GM12878 (cell line): ENCODE results near the gene FARS2. TPM values are rescaled to one million over a fixed set of nuclear protein-coding genes. Genes with fewer than 3 reads are reported as not detected.

Experiments used
- ATAC-seq: fragments of 200-7000 bp; cut with Tn5 transposase; 3 replicates; pipeline ENCODE4 v1.9.1; 2020; ENCODE audit warnings: mild to moderate bottlenecking, moderate library complexity
- BruUV-seq: library from RNA; stranded (reverse); fragments of 400-500 nt; replicated peaks from 2 replicates; lab custom pipeline; 2021; lab: Mats Ljungman, UMichigan
- CTCF ChIA-PET: fragments of 300-600 bp; sonication (Branson Sonifier 250); formaldehyde crosslinking; extraction: SDS; loops from one replicate; lab custom pipeline; 2021; ENCODE audit warnings: inconsistent platforms; lab: Yijun Ruan, JAX
- POLR2A ChIA-PET: fragments of 350-600 bp; formaldehyde crosslinking; extraction: SDS; loops from one replicate; lab custom pipeline; 2021; ENCODE audit warnings: inconsistent platforms; lab: Charles Lee
- RAD21 ChIA-PET: fragments of 300-600 bp; sonication (Branson Sonifier 250); formaldehyde crosslinking; loops from one replicate; lab custom pipeline; 2023; ENCODE audit warnings: antibody characterized with exemption; ENCODE audit not compliant: unreplicated experiment; lab: Charles Lee
- SMC1A ChIA-PET: fragments of 300-600 bp; sonication (Branson Sonifier 250); formaldehyde crosslinking; loops from one replicate; lab custom pipeline; 2023; ENCODE audit not compliant: unreplicated experiment, uncharacterized antibody; lab: Charles Lee
- DNase-seq: peaks from one replicate; pipeline ENCODE4 v3.0.0-alpha.2; 2011; ENCODE audit warnings: low read depth, low spot score
- FAIRE-seq: peaks from 3 replicates; lab custom pipeline; 2011; peaks lifted over from hg19 to GRCh38; lab: Jason Lieb, UNC
- H2AFZ ChIP-seq: 2 replicates; pipeline ENCODE4 v1.6.0; 2011; ENCODE audit warnings: low read depth, low read length, control low read depth; ENCODE audit not compliant: control insufficient read depth
- H3K27ac ChIP-seq: 2 replicates; pipeline ENCODE4 v1.5.1; 2011; ENCODE audit warnings: control low read depth; ENCODE audit not compliant: control insufficient read depth, insufficient read depth
- H3K27me3 ChIP-seq, 2 experiments: replicated peaks in 1 of 2; 2 replicates each; pipeline versions ENCODE4 v1.6.0 to v1.6.1; 2011; ENCODE audit warnings: low read length in 1 of 2; ENCODE audit not compliant: control insufficient read depth in 2 of 2, insufficient read depth in 2 of 2
- H3K36me3 ChIP-seq, 2 experiments: 2 replicates each; pipeline ENCODE4 v1.5.1; 2011; ENCODE audit warnings: low read length in 1 of 2; ENCODE audit not compliant: control insufficient read depth in 2 of 2, insufficient read depth in 2 of 2
- H3K4me1 ChIP-seq: 2 replicates; pipeline ENCODE4 v1.6.1; 2011; ENCODE audit warnings: mild to moderate bottlenecking, low read length, moderate library complexity, mixed read lengths; ENCODE audit not compliant: control insufficient read depth, insufficient read depth
- H3K4me2 ChIP-seq: 2 replicates; pipeline ENCODE4 v1.6.0; 2011; ENCODE audit warnings: control low read depth; ENCODE audit not compliant: control insufficient read depth, insufficient read depth
- H3K4me3 ChIP-seq: fragments of 200-600 bp; sonication (generic); 2 replicates; pipeline ENCODE4 v1.5.1; 2016
- H3K79me2 ChIP-seq: 2 replicates; pipeline ENCODE4 v1.6.0; 2011; ENCODE audit warnings: low read length; ENCODE audit not compliant: control insufficient read depth, insufficient read depth
- H3K9ac ChIP-seq: 2 replicates; pipeline ENCODE4 v1.8.0; 2011; ENCODE audit warnings: low read length, control low read depth, mixed read lengths; ENCODE audit not compliant: control insufficient read depth, insufficient read depth
- H3K9me3 ChIP-seq: replicated peaks from 3 replicates; pipeline ENCODE4 v1.5.1; 2011; ENCODE audit warnings: mild to moderate bottlenecking, low read length; ENCODE audit not compliant: control insufficient read depth, insufficient read depth
- H4K20me1 ChIP-seq: 2 replicates; pipeline ENCODE4 v1.6.0; 2011; ENCODE audit not compliant: control insufficient read depth, insufficient read depth
- ATF7 ChIP-seq: fragments of 450-650 bp; IDR thresholded peaks from 2 replicates; pipeline ENCODE4 v1.6.1; 2016; ENCODE audit warnings: low read depth, mild to moderate bottlenecking
- CEBPB ChIP-seq, 2 experiments: fragments of 150-350 bp in 1 of 2; IDR thresholded peaks; 2 replicates each; pipeline ENCODE4 v1.6.1; 2012 to 2014; ENCODE audit warnings: low read depth in 2 of 2, low read length in 2 of 2, borderline replicate concordance in 1 of 2, inconsistent platforms in 1 of 2
- EGR1 ChIP-seq, 2 experiments: IDR thresholded peaks; 1 replicate in 1 of 2; 2 replicates in 1 of 2; pipeline ENCODE4 v1.6.1; 2011 to 2012; ENCODE audit warnings: low read depth in 2 of 2, low read length in 2 of 2, borderline replicate concordance in 1 of 2, mild to moderate bottlenecking in 1 of 2, moderate library complexity in 1 of 2
- ESRRA ChIP-seq: IDR thresholded peaks from 2 replicates; pipeline ENCODE4 v1.6.1; 2012; ENCODE audit warnings: mild to moderate bottlenecking, low read length, improper control_type of control experiment
- ETV6 ChIP-seq, 2 experiments: fragments of 450-650 bp in 1 of 2; IDR thresholded peaks in 1 of 2; conservative IDR thresholded peaks in 1 of 2; 2 replicates each; pipeline ENCODE4 v1.6.1; 2014; ENCODE audit warnings: antibody characterized with exemption in 1 of 2, borderline replicate concordance in 1 of 2, low read depth in 1 of 2, mild to moderate bottlenecking in 1 of 2, moderate library complexity in 1 of 2
- HDAC2 ChIP-seq: fragments of 200-600 bp; sonication (generic); IDR thresholded peaks from 2 replicates; pipeline ENCODE4 v1.6.1; 2017
- IKZF2 ChIP-seq, 2 experiments: fragments of 450-650 bp; IDR thresholded peaks; 2 replicates each; pipeline ENCODE4 v1.6.1; 2017; ENCODE audit warnings: mild to moderate bottlenecking in 2 of 2, moderate library complexity in 2 of 2
- MTA3 ChIP-seq: IDR thresholded peaks from 2 replicates; pipeline ENCODE4 v1.6.1; 2012; ENCODE audit warnings: low read length, inconsistent platforms, borderline replicate concordance
- NFIC ChIP-seq: IDR thresholded peaks from 2 replicates; pipeline ENCODE4 v1.6.1; 2012; ENCODE audit warnings: low read depth, mild to moderate bottlenecking, inconsistent platforms, low read length, moderate library complexity
- RELB ChIP-seq: fragments of 450-650 bp; IDR thresholded peaks from 2 replicates; pipeline ENCODE4 v1.6.1; 2017; ENCODE audit warnings: low read depth, mild to moderate bottlenecking, moderate library complexity
- RUNX3 ChIP-seq: IDR thresholded peaks from 2 replicates; pipeline ENCODE4 v1.6.1; 2012; ENCODE audit warnings: low read length, inconsistent platforms
- SP1 ChIP-seq: IDR thresholded peaks from one replicate; pipeline ENCODE4 v1.6.1; 2011; ENCODE audit warnings: low read depth, low read length
- SREBF2 ChIP-seq: IDR thresholded peaks from 2 replicates; pipeline ENCODE4 v1.6.1; 2012; ENCODE audit warnings: mild to moderate bottlenecking, low read length
- SUPT20H ChIP-seq: IDR thresholded peaks from 2 replicates; pipeline ENCODE4 v1.6.1; 2011; ENCODE audit warnings: low read depth, mild to moderate bottlenecking, low read length, moderate library complexity, borderline replicate concordance; ENCODE audit not compliant: control insufficient read depth
- TCF7 ChIP-seq: IDR thresholded peaks from 2 replicates; pipeline ENCODE4 v1.6.1; 2014; ENCODE audit warnings: antibody characterized with exemption, borderline replicate concordance
- ZZZ3 ChIP-seq: IDR thresholded peaks from 2 replicates; pipeline ENCODE4 v1.6.1; 2011; ENCODE audit warnings: low read depth; ENCODE audit not compliant: control insufficient read depth, insufficient read length
- WGBS: methylation state at CpG from one replicate; pipeline ENCODE4 v1.1.6; 2016; ENCODE audit warnings: low lambda C conversion rate; ENCODE audit not compliant: insufficient replicate concordance, insufficient coverage; ENCODE audit errors: missing lambda C conversion rate; 5-methylcytosine and 5-hydroxymethylcytosine counted together
- in situ Hi-C: fragments of 300-500 bp; cut with MboI; formaldehyde crosslinking; loops from 9 replicates; pipeline ENCODE4 v1.14.3; 2018; ENCODE audit warnings: mixed read lengths
- intact Hi-C: fragments of 100-400 bp; cut with micrococcal nuclease; formaldehyde crosslinking; loops from one replicate; pipeline ENCODE4 v1.14.2; 2022; ENCODE audit not compliant: unreplicated experiment
- polyA plus RNA-seq, 11 experiments: library from polyadenylated mRNA; depleted of rRNA in 4 of 11; unstranded in 6 of 11; stranded (reverse) in 5 of 11; fragments of >200 nt; fragmentation: Nextera tagmentation in 4 of 11; fragmentation: Illumina TruSeq in 1 of 11; extraction: Ambion mirVana in 4 of 11; extraction: Trizol in 1 of 11; gene quantifications; 1 replicate in 1 of 11; 2 replicates in 10 of 11; pipeline versions ENCODE4 v1.2.1 to v1.2.3, GENCODE V29; 2011 to 2016; ENCODE audit warnings: inconsistent platforms in 2 of 11, missing spikeins in 2 of 11, low read depth in 1 of 11
- total RNA-seq, 4 experiments: library from RNA; depleted of rRNA in 3 of 4; stranded (reverse); fragments of >200 nt in 3 of 4; fragmentation: Illumina TruSeq in 1 of 4; extraction: Trizol in 1 of 4; gene quantifications; 2 replicates each; pipeline versions ENCODE4 v1.2.1 to v1.2.3, GENCODE V29; 2013 to 2021

Gene FARS2
- total and polyA plus RNA-seq, 10 of the 15 experiments (the other 5 are each of a cell fraction or from before 2014, with no cell fraction given), result 16.8 to 46.7 (median 25.6) TPM

DNA sequence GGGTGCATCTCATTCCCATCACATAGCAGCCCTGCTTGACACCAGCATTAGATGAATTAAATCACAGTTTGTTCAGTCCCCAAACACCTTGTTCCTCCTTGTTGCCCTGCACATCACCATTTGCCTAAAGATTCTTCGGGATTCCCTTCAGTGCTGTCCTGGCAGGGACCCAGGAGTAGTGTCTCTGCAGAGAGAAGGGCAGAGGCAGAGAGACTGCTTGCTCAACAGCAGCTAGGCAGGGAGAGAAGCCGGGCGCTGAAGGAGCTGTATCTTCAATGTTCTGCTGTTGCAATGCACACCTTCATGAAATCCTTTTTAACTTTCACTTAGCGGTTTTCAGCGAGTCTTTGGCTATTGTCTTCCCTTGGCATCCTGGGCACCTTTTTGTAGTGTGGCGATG is 362.9 kb downstream of the FARS2 start:
- WGBS, result 86% methylated on average over 6 of the region's 6 CpGs
- ChIA-PET SMC1A (no interaction called here), RAD21 (no interaction called here), POLR2A (no interaction called here), CTCF (no interaction called here)
- FAIRE-seq (no peak), ATAC-seq (no peak), DNase-seq (no peak)
- in situ Hi-C loops (no loop called here), intact Hi-C loops (no loop called here)
- H4K20me1 ChIP-seq, result no peaks in the 10 kb centered on the region; the same call in 1 of the 2 replicates
- no peak overlapping the region for H3K4me2 ChIP-seq
- H3K9ac ChIP-seq, result no peak overlapping the region
- H3K79me2 ChIP-seq, result no peaks in the 10 kb centered on the region
- TF ChIP-seq NFIC (no peak), SUPT20H (no peak), TCF7 (no peak), ZZZ3 (no peak), EGR1 (IDR thresholded peaks at IDR 0.05; ENCODE audit: borderline replicate concordance in 1 of 2, low read depth in 2 of 2, low read length in 2 of 2) (no peak)
- H3K27ac ChIP-seq, result no peak overlapping the region
- H3K27me3 ChIP-seq, result no peaks in the 10 kb centered on the region
- no peak overlapping the region for H3K4me3 ChIP-seq
- no TSS peak for BruUV-seq
- H3K9me3 ChIP-seq, result no peaks in the 10 kb centered on the region
- no peaks in the 10 kb centered on the region for H3K36me3 ChIP-seq
- H3K4me1 ChIP-seq, result peaks cover 14% of the 10 kb centered on the region
- H2AFZ ChIP-seq, result no peak overlapping the region

GRCh38 chr6:5626727-5627426 is 365.6 kb downstream of the FARS2 start:
- H3K4me3 ChIP-seq, result no peak overlapping the region
- CTCF ChIA-PET, result no interaction called here
- H3K4me2 ChIP-seq, result peak overlapping the region; percentile 69
- H3K9ac ChIP-seq, result no peak overlapping the region
- BruUV-seq, result no TSS peak
- POLR2A ChIA-PET, result no interaction called here
- no peaks in the 10 kb centered on the region for H3K79me2 ChIP-seq
- 60% methylated on average over 7 of the region's 7 CpGs for WGBS
- SMC1A ChIA-PET, result interaction anchor here (1.0 to 1.6 kb wide), 4 partner anchors 14 to 156 kb away, joined by 3 to 4 read pairs (median 4); no protein-coding TSS in a partner anchor
- H3K27ac ChIP-seq, result no peak overlapping the region
- intact Hi-C loops (no loop called here), in situ Hi-C loops (no loop called here)
- peaks cover 14% of the 10 kb centered on the region for H3K4me1 ChIP-seq
- DNase-seq (peak; percentile 27), FAIRE-seq (peak; percentile 75), ATAC-seq (peak; percentile 89)
- H3K36me3 ChIP-seq, result no peaks in the 10 kb centered on the region
- no peaks in the 10 kb centered on the region for H3K27me3 ChIP-seq
- H3K9me3 ChIP-seq, result no peaks in the 10 kb centered on the region
- no peak overlapping the region; the same call in 1 of the 2 replicates for H2AFZ ChIP-seq
- RAD21 ChIA-PET, result interaction anchor here (1.3 kb wide), 1 partner anchor 161 kb away, joined by 3 read pairs; no protein-coding TSS in a partner anchor
- H4K20me1 ChIP-seq, result no peaks in the 10 kb centered on the region; the same call in 1 of the 2 replicates
- TF ChIP-seq CEBPB (IDR thresholded peaks at IDR 0.05; ENCODE audit: borderline replicate concordance in 1 of 2, low read depth in 2 of 2, low read length in 2 of 2) (no peak), HDAC2 (no peak), SUPT20H (no peak), SP1 (no peak), MTA3 (no peak), ETV6 (conservative IDR thresholded peaks at IDR 0.05 in 1 of 2, IDR thresholded peaks at IDR 0.05 in 1 of 2; ENCODE audit: borderline replicate concordance in 1 of 2, low read depth in 1 of 2) (peak in 1 of 2 experiments; percentile 31; a peak in 1 of 4 replicates), SREBF2 (no peak), NFIC (0 out of 2 replicates have a peak, but pooled peaks have one; percentile 29), ESRRA (no peak), RELB (0 out of 2 replicates have a peak, but pooled peaks have one; percentile 19), IKZF2 (IDR thresholded peaks at IDR 0.05) (peak; percentile 24 to 29; a peak in 1 of 4 replicates), RUNX3 (peak; percentile 33), ATF7 (peak; percentile 39; the same call in 1 of the 2 replicates)
